Measurements from ENCODE around the gene CLASP1. TPM values are rescaled to one million over a fixed set of nuclear protein-coding genes. Genes with fewer than 3 reads are reported as not detected.
"Not testable (repeated sequence)": the region's sequence is repeated elsewhere in the genome, so short reads cannot be mapped to it uniquely, and the experiment has no call there.

CLASP1 gene
- polyA plus RNA-seq, 3 donors: 41.2 to 48.3 (median 47.6) TPM

DNA sequence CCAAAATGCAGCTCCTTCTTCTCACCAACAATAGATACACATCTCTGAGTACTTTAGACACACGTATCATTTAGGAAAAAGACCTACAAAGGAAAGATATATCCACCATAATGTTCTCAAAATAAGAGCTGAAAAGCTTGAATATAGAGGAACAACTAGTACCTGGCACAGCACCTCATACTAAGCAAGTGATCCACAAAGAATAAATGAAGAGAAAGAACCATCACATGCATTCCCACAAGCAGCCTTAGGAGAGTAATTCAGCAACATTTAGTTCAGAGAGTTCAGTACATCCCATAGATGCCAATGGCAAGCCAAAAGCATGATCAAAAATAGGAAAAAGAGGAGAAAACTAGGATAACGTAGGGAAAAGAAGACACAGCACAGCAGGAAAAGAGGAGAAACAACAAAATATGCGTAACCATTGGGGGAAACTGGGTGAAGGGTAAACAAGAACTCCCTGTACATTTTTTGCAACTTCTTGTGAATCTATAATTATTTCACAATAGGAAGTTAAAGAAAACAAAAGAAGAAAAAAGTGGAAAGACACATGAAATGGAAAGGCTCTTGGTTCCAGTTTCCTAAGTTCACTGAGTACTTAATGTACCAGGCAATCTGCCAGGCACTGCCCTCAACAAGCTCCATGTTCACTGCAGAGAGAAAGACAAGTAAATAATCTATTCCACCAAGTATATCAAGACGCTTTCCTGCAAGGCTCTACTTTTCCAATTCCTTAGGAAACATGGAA, 22.3 kb downstream of the CLASP1 start:
- DNase-seq: no peak

DNA sequence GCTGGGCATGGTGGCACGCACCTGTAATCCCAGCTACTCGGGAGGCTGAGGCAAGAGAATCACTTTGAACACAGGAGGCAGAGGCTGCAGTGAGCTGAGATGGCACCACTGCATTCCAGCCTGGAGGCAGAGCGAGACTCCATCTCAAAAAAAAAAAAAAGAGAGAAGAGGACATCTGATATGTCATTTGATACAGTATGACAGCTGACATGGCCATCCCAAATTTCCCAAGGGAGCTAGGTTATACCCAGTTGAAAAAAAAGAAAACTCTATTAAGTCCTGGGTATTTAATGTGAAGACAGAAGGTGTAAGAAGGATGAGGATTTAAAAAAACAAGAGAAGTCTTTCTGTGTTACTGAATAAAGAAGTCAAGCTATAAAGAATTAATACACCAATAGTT, 23.3 kb downstream of the CLASP1 start:
- DNase-seq: no peak

DNA sequence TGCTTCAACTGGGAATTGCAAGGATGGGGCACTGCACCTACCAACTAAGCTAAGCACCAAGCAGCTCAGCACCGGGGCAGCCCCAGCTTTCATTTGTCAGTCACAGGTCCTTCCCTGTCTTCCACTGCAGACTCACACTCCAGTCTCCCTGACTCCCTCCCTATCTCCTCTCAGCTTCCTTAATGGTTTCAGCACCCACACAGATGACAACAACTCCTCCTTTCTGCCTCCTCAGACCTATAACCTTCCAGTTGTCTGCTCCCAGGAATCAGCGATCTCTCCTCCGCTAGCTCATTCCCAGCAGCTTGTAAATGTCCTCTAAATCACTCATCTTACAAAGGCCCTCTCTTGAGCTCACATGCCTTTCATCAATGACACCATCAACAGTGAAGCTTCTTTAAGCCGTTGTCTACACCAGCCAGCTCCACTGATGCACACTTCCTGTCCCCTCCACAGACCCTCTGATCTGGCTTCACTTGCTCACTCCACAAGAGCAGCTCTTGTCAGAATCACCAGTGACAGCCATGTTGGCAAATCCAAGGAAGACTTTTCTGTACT, 32.1 kb downstream of the CLASP1 start:
- DNase-seq: no peak

DNA sequence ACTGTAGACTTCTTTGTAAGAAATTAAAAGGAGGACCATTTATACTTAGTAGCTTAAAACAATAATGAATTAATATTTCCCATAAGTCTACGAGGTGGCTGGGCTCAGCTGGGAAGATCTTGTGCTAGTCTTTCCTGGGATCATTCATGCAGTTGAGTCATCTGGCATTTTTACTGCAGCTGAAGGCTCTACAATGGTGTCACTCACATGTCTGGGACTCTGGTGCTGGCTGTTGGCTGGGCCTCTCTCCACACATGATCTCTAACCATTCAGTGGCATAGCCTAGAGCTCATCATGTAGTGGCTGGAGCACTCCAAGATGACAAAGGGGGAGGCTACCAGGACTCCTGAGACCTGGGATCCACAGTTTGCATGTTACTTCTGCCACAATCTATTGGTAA, 35.5 kb downstream of the CLASP1 start:
- DNase-seq: no peak

DNA sequence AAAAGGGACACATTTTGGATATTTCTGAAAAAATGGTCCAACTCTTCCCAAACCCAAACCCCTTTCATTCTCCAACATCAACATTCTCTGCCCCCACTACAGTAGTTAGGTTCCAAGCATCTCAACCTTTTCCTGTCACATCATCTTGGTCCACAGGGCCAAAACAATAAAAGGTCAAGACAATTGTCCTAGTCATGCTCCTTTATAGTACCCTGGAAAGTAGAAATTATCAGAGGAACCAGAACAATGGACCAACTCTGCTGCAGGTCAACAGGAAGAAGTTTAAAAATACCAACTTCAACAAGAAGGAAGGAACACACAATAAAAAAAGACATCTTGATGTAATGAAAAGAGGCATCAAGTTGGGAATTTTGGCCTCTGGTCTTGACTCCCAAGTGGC, 36.1 kb downstream of the CLASP1 start:
- no peak for DNase-seq

DNA sequence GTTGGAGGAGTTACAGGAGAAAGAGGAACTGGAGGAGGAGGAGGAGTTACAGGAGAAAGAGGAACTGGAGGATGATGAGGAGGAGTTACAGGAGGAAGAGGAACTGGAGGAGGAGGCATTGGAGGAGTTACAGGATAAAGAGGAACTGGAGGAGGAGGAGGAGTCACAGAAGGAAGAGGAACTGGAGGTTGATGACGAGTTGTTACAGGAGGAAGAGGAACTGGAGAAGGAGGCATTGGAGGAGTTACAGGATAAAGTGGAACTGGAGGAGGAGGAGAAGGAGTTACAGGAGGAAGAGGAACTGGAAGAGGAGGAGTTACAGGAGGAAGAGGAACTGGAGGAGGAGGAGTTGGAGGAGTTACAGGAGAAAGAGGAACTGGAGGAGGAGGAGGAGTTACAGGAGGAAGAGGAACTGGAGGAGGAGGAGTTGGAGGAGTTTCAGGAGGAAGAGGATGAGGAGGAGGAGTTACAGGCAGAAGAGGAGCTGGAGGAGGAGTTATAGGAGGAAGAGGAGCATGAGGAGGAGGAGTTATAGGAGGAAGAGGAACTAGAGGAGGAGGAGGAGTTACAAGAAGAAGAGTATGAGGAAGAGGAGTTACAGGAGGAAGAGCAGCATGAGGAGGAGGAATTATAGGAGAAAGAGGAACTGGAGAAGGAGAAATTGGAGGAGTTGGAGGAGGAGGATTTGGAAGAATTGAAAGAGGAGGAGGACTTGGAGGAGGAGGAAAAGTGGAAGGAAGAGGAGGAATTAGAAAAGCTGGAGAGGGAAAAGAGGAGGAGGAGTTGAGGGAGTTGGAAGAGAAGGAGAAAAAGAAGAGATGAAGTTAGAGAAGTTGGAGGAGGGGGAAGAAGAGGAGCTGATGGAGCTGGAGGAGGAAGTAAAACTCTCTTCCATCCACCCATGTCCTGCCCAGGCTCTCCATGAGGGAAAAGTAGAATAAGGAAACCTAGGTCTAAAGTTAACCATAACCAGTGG, 37.2 kb downstream of the CLASP1 start:
- DNase-seq: no peak

DNA sequence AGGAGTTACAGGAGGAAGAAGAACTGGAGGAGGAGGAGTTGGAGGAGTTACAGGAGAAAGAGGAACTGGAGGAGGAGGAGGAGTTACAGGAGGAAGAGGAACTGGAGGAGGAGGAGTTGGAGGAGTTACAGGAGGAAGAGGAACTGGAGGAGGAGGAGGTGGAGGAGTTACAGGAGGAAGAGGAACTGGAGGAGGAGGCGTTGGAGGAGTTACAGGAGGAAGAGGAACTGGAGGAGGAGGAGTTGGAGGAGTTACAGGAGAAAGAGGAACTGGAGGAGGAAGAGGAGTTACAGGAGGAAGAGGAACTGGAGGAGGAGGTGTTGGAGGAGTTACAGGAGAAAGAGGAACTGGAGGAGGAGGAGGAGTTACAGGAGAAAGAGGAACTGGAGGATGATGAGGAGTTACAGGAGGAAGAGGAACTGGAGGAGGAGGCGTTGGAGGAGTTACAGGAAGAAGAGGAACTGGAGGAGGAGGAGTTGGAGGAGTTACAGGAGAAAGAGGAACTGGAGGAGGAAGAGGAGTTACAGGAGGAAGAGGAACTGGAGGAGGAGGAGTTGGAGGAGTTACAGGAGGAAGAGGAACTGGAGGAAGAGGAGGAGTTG, 38.1 kb downstream of the CLASP1 start:
- DNase-seq: not testable (repeated sequence)

DNA sequence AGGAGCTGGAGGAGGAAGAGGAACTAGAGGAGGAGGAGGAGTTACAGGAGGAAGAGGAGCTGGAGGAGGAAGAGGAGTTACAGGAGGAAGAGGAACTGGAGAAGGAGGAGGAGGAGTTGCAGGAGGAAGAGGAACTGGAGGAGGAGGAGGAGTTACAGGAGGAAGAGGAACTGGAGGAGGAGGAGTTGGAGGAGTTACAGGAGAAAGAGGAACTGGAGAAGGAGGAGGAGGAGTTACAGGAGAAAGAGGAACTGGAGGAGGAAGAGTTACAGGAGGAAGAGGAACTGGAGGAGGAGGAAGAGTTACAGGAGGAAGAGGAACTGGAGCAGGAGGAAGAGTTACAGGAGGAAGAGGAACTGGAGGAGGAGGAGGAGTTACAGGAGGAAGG, 38.8 kb downstream of the CLASP1 start:
- DNase-seq: not testable (repeated sequence)

DNA sequence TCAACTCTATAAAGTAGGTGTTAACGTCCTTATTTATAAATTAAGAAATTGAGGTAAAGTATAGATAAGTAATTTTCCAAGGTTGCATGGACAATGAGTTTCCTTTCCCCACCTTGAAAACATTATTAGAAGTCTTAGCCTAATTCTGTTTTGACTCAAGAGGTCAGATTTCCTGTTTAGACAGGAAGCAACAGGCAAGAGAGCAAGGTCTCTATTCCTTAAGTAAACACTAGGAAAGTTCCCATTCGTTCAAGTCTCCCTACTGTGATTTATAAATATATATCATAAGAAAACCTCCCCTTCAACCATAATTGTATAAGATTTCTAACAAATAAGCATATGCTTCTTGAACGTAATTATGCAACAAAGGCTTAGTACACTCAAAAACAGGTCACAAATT, 40.3 kb downstream of the CLASP1 start:
- DNase-seq: no peak

DNA sequence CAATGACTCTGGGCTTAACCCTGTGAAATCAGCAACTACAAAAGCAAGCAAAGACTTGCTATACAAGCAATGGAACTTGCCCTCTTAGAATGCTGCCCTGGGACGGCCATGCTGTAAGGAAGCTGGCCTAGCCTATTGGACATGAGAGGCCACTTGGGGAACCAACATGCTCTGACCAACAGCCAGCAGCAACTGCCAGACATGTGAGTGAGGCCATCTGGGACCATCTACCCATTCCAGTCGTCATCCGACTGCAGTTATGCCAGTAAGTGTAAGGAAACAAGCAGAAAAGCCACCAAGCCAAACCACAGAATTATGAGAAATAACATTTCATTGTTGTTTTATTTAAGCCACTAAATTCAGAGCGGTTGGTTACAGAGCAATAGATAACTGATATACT, 40.9 kb downstream of the CLASP1 start:
- DNase-seq: no peak

DNA sequence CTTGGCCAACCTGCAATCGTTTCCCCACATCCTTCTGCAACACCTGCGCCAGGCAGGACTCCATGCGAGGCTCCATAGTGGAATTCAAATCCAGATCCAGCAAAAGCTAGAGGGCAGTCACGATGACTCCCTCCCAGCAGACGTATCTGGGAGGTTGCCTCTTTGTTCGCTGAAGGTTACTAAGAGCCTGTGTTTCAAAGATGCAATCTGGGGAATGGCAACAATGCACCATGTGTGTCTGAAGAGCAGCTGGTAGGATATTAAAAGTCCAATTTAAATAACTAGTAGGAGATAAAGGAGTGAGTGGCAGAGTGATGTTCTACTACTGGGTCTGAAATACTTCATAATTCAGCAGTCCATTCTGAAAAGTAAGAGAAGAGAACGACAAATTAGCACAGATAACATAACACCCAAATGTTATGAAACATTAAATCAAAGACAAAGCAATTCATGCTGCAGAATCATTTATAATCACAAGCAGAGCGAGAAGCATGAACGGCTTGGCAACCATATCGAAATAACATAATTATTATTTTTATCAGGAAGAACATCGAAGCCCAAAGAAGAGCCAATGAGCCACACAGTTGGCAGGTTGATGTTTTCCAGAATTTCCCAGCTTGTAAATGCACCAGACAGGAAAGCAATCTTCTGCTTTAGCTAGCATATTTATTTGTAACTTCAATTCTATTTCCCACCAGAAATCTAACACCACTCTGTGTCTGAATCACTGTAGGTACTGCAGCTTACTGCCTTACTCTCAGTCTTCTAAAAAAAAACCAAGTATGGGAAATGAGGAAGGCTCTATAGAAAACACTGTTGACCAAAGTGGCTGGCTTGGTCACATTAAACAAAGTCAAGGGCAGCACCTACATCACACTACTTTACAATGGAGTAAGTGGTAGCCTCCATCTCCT, 43.2 kb downstream of the CLASP1 start:
- DNase-seq: no peak

DNA sequence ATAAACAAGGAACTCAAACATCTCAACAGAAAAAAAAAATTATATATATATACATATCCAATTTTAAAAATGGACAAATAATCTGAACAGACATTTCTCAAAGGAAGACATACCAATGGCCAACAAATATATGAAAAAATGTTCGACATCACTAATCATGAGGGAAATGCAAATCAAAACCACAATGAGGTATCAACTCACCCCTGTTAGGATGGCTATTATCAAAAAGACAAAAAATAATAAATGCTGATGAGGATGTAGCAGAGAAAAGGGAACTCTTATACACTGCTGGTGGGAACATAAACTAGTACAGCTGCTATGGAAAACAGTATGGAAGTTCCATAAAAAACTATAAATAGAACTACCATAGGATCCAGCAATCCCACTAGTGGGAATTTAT, 46.1 kb downstream of the CLASP1 start:
- no peak for DNase-seq

DNA sequence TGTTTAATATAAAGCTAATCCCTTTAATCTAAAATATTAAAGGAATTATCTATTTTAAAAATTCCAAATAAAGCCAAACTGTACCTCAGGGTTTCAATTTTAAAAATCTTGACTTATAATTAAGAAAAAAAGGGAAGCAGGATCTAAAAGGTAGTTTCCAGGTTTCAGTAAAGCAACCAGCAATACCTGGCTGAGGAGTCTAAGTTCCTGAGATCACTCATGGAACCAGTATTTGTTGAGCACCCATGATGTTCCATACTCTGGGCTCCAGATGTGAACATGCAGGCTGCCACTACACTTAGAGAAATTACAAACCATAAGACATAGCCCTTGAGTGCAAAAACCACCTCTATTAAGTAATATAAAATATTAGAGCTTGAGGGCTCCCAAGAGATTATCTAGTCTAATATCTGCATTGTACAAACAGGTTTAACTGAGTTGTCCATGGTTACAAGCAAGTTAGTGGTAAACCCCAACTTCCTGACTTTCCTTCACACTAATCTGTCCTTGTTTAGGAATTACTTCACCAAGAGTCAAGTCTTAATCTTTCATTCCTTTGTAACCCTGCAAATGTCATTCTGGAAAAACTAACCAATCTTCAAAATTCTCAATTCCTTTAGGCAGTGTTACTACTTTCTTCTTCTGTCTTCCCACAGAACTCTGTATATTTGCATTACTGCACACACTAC, 49.2 kb downstream of the CLASP1 start:
- no peak for DNase-seq

DNA sequence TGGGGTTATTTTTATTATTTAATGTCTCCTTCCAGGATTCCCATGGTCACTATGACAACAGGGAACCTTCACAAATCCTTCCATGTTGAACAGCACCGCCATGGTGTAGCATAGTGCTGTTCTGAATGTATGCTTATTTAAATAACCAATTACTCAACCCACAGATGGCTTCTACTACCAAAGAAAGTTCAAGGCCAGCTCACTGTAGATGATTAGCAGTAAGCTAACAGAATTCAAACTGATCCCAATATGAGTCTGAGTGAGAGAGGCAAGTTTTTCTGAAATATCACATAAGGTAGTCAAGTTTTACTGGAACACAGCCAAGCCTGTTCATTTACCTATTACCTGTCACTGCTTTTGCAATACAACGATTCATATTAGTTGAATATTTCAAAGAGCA, 51.2 kb downstream of the CLASP1 start:
- DNase-seq: no peak

DNA sequence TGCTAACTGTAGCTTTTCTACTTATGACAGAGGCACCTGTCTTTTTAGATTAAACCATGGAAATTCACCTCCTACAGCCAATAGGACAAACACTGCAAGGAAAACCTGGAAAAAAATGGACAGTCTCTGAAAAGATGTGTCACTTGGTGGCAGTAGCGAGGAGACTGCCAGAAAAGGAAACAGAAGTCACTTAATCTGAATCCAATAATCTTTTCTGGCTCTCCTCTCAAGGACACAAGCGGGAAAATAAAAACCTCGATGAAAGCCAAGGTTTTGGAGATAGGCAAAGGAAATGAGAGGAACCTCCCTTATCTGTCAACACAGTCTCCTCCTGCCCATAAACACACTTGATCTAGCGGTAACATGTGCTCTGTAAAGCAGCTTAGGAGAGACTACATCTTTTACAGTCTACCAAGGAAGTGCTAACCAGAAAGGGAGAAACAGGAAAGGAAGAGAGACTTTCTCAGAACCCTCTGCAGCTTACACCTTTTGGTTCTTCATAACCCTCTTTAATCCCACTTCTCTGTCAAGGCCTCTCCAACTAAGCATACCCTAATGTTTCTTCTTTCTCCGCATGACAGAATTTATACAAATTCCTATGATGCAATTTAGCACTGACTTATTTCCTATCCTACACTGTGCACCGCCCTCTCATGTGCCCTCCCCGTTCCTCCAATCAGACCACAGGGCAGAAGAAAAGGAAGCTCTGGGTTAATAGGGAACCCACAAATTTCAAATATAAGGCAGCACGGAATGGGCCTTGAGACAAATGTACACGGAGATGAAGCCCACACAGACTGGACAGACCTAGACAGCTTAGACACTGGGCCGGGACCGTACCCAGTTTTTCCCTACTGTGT, 52.8 kb downstream of the CLASP1 start:
- DNase-seq: no peak

DNA sequence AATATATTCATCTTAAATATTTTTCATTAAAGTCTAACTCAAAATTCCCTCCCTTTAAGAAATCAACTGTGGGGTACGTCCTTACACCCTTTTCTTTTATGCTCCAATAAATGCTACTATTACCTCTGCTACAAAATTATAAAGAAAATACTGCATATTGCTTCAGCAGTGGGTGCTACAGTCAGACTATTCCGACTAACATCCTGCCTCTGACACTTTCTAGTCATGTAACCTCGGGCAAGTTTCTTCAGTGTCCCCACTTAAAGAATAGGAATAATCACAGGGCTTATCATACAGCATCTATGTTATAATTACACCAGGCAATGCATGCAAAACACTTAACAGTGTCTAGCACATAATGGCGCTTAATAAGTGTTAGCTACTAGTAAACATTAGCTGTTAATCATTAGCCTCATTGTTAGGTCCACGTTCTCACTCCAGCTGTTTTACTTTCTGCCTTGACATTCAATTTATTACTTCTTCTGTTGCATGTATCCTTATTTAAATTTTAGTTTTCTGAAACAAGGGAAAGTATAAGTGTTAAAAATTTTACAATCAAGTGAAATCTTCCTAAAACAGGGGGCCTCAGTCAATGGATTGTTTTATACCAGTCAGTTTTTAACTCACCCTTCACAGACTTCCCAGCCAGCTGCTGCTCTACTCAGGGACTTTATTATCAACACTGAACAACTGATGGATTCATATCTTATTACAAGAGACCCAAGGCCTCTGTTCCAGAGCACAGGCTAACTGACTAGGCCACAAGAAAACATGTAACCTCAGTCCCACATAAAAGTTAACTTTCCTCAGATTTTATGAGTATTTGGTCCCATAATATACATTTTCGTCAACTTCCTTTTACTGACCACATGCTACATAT, 54.0 kb downstream of the CLASP1 start:
- DNase-seq: no peak

DNA sequence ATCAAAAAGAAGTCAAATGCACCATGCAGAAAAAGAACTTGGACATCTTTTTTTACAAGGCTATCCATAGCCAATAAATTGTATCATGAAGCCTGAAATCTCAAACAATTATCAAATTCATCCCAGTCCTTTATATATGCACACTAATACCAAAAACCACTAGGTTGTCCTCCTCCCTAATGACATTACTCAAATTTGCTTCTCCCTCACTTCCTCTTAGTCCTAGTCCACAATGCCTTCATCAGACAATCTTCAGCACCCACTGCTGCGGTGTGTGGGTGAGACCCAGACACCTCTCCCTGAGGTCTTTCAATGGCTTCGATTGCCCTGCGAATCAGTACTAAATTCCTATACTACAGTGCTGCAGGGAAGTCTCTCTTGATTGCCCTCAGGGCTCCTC, 58.1 kb downstream of the CLASP1 start:
- no peak for DNase-seq

DNA sequence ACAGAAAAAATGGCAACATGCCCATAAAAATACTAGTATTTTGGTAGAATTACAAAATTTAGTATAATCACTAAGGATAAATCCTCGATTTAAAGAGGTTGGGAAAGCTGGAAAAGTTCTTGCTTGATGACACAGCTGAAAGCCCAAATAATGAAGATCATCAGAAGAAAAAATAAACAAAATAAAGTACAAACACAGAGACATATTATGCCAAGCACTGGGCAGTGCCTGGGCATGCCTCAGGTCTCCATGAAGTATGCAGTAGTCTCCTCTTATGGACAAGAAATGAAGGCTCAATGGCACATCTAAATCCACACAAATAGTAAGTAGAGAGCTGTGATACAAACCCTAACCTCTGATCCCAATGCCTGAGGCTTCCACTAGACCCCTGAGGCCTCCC, 60.9 kb downstream of the CLASP1 start:
- no peak for DNase-seq

DNA sequence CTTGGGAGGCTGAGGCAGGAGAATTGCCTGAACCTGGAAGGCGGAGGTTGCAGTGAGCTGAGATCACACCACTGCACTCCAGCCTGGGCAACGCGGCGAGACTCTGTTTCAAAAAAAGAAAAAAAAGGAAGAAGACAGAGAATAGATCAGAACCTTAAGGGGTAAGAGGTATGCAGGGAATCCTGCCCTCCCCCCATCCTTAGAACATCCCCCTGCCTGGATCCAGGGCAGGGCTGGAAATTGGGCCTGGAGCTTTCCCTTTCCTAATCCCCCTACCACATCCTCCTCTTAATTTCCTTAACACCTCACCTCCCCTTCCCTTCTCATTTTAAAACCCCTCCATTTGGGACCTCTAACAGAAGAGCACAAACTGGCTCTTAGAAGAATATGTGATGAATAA, 62.1 kb downstream of the CLASP1 start:
- DNase-seq: no peak
